Osteoblast (primary cell): ENCODE data around the gene SMCHD1. TPM values are rescaled to one million over a fixed set of nuclear protein-coding genes. Genes with fewer than 3 reads are reported as not detected.

ENCODE experiments used
- DNase-seq: peaks from one replicate; pipeline ENCODE4 v3.0.0; 2011; ENCODE audit warnings: low spot score, mixed read lengths; ENCODE audit not compliant: insufficient read length; ENCODE audit errors: missing footprints
- H2AFZ ChIP-seq: 2 replicates; pipeline ENCODE4 v1.6.0; 2011; ENCODE audit warnings: mild to moderate bottlenecking, low read length
- H3K27ac ChIP-seq: 2 replicates; pipeline ENCODE4 v1.5.1; 2011; ENCODE audit warnings: mild to moderate bottlenecking, low read depth, low read length, moderate library complexity
- H3K27me3 ChIP-seq: 2 replicates; pipeline ENCODE4 v1.6.0; 2012; ENCODE audit warnings: mild to moderate bottlenecking, control low read depth, inconsistent platforms, low read length, moderate library complexity; ENCODE audit not compliant: insufficient read depth
- H3K36me3 ChIP-seq: 2 replicates; pipeline ENCODE4 v1.5.1; 2011; ENCODE audit warnings: mild to moderate bottlenecking, low read length, control low read depth, moderate library complexity; ENCODE audit not compliant: insufficient read depth
- H3K4me1 ChIP-seq: 2 replicates; pipeline ENCODE4 v1.5.1; 2011; ENCODE audit warnings: mild to moderate bottlenecking, low read length, control low read depth, moderate library complexity; ENCODE audit not compliant: insufficient read depth
- H3K4me2 ChIP-seq: 2 replicates; pipeline ENCODE4 v1.6.0; 2011; ENCODE audit warnings: mild to moderate bottlenecking, low read length; ENCODE audit not compliant: insufficient read depth
- H3K4me3 ChIP-seq: fragments of 200-600 bp; sonication (generic); 3 replicates; pipeline ENCODE4 v1.5.1; 2012; ENCODE audit warnings: mild to moderate bottlenecking, low read length, inconsistent platforms; ENCODE audit not compliant: insufficient read depth
- H3K79me2 ChIP-seq: 2 replicates; pipeline ENCODE4 v1.6.0; 2012; ENCODE audit warnings: mild to moderate bottlenecking, low read length, control low read depth, inconsistent platforms; ENCODE audit not compliant: insufficient read depth
- H3K9me3 ChIP-seq: 2 replicates; pipeline ENCODE4 v1.5.1; 2011; ENCODE audit warnings: low read depth, low read length, control low read depth
- H4K20me1 ChIP-seq: 2 replicates; pipeline ENCODE4 v1.6.0; 2012; ENCODE audit warnings: mild to moderate bottlenecking, low read length, control low read depth; ENCODE audit not compliant: insufficient read depth
- CTCF ChIP-seq: IDR thresholded peaks from 2 replicates; pipeline ENCODE4 v1.5.1; 2011; ENCODE audit warnings: mild to moderate bottlenecking, low read depth, low read length, moderate library complexity; ENCODE audit errors: extremely low read depth
- total RNA-seq: library from RNA; depleted of rRNA; stranded (reverse); fragments of >200 nt; gene quantifications from 2 replicates; pipeline ENCODE4 v1.2.3, GENCODE V29; 2012

The SMCHD1 gene
- total RNA-seq, 1 donor: 53.6 TPM

DNA sequence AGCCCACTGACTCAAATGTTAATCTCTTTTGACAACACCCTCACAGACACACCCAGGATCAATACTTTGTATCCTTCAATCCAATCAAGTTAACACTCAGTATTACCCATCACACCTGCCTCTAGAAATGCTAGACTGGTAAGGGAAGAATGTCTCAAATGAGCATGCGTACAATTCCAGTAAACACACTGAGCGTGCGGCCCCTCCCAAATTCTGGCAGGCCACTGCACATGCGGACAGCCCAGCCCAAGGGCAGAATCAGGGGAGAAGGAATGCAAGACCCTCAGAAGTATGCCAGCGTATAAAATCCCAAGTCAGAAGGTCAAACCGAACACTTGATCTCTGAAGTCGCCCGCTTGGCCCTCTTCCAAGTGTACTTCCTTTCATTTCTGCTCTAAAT lies 183.7 kb downstream of the SMCHD1 start:
- Histone ChIP-seq H3K27me3 (peaks cover 4% of the 10 kb centered on the region), H3K79me2 (no peaks in the 10 kb centered on the region), H2AFZ (no peak overlapping the region), H3K4me3 (no peak overlapping the region), H3K4me1 (no peaks in the 10 kb centered on the region), H3K9me3 (no peaks in the 10 kb centered on the region), H3K4me2 (no peak overlapping the region), H3K27ac (no peak overlapping the region), H3K36me3 (no peaks in the 10 kb centered on the region), H4K20me1 (no peaks in the 10 kb centered on the region)
- no peak for TF ChIP-seq CTCF
- no peak for DNase-seq

DNA sequence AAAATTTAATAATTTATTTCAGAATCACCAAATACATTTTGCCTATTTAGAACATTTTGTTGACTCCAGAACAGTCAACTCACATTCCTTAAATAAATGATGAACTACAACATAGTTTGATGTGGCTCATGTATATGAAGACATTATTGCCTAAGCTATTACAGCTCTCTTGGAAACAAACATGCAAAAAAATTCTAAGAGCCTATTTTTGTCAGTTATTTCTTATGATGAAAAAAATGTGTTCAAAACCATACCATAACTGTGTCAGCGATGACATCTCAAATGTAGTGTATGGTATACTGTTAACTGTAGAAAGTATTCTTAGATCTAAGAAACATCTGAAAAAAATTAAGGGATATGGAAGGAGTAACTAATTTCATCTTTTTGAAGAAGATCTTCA lies 185.0 kb downstream of the SMCHD1 start:
- no peak for TF ChIP-seq CTCF
- no peak for DNase-seq
- Histone ChIP-seq H2AFZ (no peak overlapping the region), H3K27ac (no peak overlapping the region), H3K9me3 (no peaks in the 10 kb centered on the region), H3K4me3 (no peak overlapping the region), H3K27me3 (peaks cover 18% of the 10 kb centered on the region), H4K20me1 (no peaks in the 10 kb centered on the region), H3K4me1 (no peaks in the 10 kb centered on the region), H3K79me2 (no peaks in the 10 kb centered on the region), H3K4me2 (no peak overlapping the region), H3K36me3 (no peaks in the 10 kb centered on the region)

- no peak for TF ChIP-seq CTCF
- H3K27me3 ChIP-seq: peaks cover 37% of the 10 kb centered on the region
- DNase-seq: no peak
- H3K36me3 ChIP-seq: no peaks in the 10 kb centered on the region
- no peaks in the 10 kb centered on the region for H3K9me3 ChIP-seq
- no peak overlapping the region for H2AFZ ChIP-seq
- no peak overlapping the region for H3K4me2 ChIP-seq
- H3K79me2 ChIP-seq: no peaks in the 10 kb centered on the region
- no peak overlapping the region for H3K27ac ChIP-seq
- no peaks in the 10 kb centered on the region for H4K20me1 ChIP-seq
- no peaks in the 10 kb centered on the region for H3K4me1 ChIP-seq
- H3K4me3 ChIP-seq: no peak overlapping the region
Observed at GRCh38 chr18:2843146-2843545, 187.6 kb downstream of the SMCHD1 start.

DNA sequence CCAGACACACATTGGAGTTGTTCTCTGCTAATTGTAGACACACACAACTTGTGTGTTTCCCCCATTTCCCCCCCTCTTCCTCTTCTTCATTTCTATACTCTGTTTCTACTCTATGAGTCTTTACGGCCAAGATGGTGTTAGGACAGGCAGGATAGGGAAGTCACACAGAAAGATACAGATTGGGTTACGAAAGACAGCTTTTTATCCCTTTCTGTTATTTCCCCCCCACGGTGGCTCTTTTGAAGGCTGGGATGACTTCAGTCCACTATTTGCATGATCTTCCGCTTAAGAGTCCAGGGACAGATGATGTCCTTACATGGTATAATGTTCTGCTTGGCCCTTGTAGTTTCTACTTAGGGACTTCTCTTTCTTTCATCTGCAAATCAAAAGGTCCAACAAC lies 189.6 kb downstream of the SMCHD1 start:
- Histone ChIP-seq H3K27me3 (peaks cover 58% of the 10 kb centered on the region), H3K4me2 (no peak overlapping the region), H2AFZ (no peak overlapping the region), H3K4me3 (no peak overlapping the region), H3K27ac (no peak overlapping the region), H3K9me3 (no peaks in the 10 kb centered on the region), H3K36me3 (no peaks in the 10 kb centered on the region), H3K79me2 (no peaks in the 10 kb centered on the region), H3K4me1 (no peaks in the 10 kb centered on the region), H4K20me1 (no peaks in the 10 kb centered on the region)
- DNase-seq: no peak
- TF ChIP-seq CTCF: no peak
